ENCODE data around the gene IBSP.

IBSP gene

GRCh38 chr4:87856816-87857215 is 57.5 kb downstream of the IBSP start:
- no peaks in the 10 kb centered on the region for H3K27me3 ChIP-seq (ENCODE audit: insufficient read depth, low read length)
- H3K36me3 ChIP-seq (ENCODE audit: insufficient read depth, low read depth, low read length) = no peaks in the 10 kb centered on the region
- no peaks in the 10 kb centered on the region for H3K9me3 ChIP-seq (ENCODE audit: insufficient read depth, low read depth, low read length)
- H3K27ac ChIP-seq (ENCODE audit: low read length) = no peak overlapping the region
- no peak overlapping the region for H3K4me3 ChIP-seq (ENCODE audit: low read length)
- H3K4me1 ChIP-seq (ENCODE audit: insufficient read depth, low read length) = peaks cover 19% of the 10 kb centered on the region
- no peak overlapping the region for H3K9ac ChIP-seq (ENCODE audit: low read depth, low read length)

GRCh38 chr4:87857789-87858188 is 58.4 kb downstream of the IBSP start:
- Histone ChIP-seq H3K9ac (ENCODE audit: low read depth, low read length) (no peak overlapping the region), H3K36me3 (ENCODE audit: insufficient read depth, low read depth, low read length) (no peaks in the 10 kb centered on the region), H3K4me1 (ENCODE audit: insufficient read depth, low read length) (peaks cover 17% of the 10 kb centered on the region), H3K27me3 (ENCODE audit: insufficient read depth, low read length) (no peaks in the 10 kb centered on the region), H3K27ac (ENCODE audit: low read length) (no peak overlapping the region), H3K4me3 (ENCODE audit: low read length) (no peak overlapping the region), H3K9me3 (ENCODE audit: insufficient read depth, low read depth, low read length) (no peaks in the 10 kb centered on the region)
